Hepatocyte (in vitro differentiated cells): ENCODE data around the gene SHROOM4.

Experiments used
- EZH2 ChIP-seq: fragments of 200-600 bp; sonication (generic); IDR thresholded peaks from 2 replicates; pipeline ENCODE4 v1.6.1; 2016; ENCODE audit warnings: antibody characterized with exemption, mild to moderate bottlenecking, borderline replicate concordance
- EZH2phosphoT487 ChIP-seq: fragments of 200-600 bp; sonication (generic); IDR thresholded peaks from one replicate; pipeline ENCODE4 v1.6.1; 2018; ENCODE audit warnings: antibody characterized with exemption, mild to moderate bottlenecking, low read depth, moderate library complexity; ENCODE audit not compliant: unreplicated experiment, severe bottlenecking
- TF ChIP-seq, protein P1 (sequence below): fragments of 200-600 bp; sonication (generic); IDR thresholded peaks from 2 replicates; pipeline ENCODE4 v1.5.1; 2016; ENCODE audit warnings: antibody characterized with exemption, mild to moderate bottlenecking; ENCODE audit not compliant: poor library complexity

DNA sequence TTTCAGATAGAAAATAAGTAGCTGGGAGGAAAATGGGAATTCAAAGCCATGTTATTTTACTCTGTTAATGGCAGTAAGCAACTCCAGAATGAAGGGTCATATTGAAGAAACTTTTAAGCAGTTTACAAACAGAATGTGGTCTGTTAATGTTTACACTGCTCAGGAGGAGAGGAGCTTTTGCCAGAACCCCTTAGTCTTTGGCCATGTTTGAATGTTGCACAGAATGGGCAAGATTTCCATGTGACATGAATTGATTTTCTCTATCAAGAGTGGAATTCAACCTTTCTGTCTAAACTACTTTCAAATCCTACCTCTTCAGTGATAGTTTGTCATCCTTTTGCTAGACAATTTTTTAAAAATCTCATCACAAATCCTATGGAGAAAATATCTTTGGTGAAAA lies 227.6 kb downstream of the SHROOM4 start:
- TF ChIP-seq, protein P1, sequence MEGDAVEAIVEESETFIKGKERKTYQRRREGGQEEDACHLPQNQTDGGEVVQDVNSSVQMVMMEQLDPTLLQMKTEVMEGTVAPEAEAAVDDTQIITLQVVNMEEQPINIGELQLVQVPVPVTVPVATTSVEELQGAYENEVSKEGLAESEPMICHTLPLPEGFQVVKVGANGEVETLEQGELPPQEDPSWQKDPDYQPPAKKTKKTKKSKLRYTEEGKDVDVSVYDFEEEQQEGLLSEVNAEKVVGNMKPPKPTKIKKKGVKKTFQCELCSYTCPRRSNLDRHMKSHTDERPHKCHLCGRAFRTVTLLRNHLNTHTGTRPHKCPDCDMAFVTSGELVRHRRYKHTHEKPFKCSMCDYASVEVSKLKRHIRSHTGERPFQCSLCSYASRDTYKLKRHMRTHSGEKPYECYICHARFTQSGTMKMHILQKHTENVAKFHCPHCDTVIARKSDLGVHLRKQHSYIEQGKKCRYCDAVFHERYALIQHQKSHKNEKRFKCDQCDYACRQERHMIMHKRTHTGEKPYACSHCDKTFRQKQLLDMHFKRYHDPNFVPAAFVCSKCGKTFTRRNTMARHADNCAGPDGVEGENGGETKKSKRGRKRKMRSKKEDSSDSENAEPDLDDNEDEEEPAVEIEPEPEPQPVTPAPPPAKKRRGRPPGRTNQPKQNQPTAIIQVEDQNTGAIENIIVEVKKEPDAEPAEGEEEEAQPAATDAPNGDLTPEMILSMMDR = no peak
- TF ChIP-seq EZH2 = no peak
- no peak for TF ChIP-seq EZH2phosphoT487
